Superior temporal gyrus (tissue), 1 donor: ENCODE data around the gene CAMK2A.

Source experiments
- DNase-seq: peaks from one replicate; pipeline ENCODE4 v3.0.0-alpha.2; 2016; ENCODE audit errors: extremely low spot score

Gene CAMK2A

DNA sequence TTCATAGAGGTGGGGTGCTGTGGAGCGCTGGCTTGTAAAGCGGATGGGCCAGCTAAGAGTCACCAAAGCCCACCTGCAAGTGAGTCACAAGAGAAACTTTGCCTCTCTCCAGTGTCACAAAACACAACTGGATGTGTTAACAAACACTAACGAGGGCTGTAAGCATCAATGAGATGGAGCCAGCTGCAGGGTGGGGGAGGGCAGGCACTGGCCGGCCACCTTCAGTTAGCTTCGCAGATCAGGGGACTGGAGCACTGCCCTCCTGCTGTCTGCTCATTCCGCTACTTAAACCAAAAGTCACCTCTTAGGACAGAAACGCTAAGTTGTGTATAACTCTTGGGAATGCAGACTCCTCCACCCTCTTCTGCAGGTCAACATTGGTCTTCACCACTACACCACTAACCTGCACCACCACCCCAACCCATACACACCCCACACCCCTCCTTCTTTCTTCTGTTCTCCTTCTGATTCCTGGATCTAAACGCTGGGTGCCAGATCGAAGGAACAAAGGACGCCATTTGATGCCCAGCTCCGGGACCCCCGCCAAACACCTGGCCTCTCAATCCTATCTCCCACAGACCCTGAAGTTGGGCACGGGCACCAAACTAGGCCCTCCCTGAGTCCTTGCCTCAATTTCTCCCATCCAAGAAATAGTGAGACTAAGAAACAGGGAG is 11.1 kb upstream of the CAMK2A start:
- no peak for DNase-seq

DNA sequence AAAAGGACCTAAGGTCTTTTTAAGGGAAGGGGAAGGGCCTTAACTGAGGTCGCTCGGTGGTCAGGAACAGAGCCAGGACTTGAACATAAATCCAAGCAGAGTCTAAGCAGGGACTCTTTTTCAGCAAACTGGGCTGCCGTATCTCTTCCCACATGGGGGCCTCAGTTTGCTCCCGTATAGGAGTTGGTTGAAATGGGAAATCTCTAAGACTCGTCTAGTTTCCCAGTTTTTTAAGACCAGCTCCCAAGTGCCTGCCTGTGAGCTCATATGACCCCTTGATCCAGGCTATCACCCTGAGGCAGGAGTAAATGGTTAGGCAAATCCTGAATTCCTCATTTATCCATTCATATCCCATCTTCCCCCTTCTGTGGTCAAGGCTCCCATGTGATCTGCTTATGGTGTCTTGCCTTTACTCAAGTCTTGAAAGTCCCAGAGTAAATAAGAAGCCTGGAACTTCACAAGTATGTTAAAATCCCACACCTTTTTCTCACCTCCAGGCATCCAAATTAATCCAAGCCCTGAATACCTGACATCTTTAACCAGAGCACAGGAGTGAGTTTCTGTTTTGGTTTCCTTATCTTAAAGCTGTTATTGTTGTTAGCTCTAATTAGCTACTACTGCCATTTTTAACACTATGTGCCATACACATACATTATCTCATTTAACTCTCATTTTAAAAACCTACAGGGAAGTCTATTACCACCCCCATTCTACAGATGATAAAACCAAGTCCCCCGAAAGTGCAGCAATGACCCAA is 10.2 kb upstream of the CAMK2A start:
- DNase-seq, result no peak

DNA sequence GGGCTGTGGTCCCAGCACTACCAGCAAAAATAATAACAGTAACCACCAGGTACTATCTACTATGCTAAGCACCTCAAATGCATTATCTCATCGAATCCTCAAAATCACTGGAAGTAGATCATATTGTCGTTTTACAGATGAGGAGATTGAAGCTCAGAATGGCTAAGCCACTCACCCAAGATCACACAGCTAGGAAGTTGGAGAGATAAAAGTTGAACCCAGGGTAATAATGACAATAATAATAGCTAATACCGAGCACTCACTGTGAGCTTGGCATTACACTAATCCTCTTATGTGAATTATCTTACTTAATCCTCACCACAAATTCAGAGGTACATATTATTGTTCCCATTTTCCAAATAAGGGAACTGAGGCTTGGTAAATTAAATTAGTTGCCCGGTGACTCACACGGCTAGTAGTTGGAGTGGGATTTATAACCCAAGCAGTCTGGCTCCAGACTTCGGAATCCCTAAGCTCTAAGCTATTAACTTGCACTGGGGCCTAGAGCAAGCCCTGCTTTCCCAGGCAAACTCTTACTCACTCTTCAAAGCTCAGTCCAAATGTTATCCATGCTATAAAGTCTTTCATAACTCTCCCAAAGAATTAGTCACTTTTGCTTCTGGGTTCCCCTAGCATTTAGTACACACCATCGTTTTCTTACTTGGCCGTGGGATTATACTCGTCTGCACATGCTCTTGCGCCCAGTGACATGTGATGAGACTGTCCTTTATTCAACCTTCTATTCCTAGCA is 9.3 kb upstream of the CAMK2A start:
- DNase-seq, result no peak

DNA sequence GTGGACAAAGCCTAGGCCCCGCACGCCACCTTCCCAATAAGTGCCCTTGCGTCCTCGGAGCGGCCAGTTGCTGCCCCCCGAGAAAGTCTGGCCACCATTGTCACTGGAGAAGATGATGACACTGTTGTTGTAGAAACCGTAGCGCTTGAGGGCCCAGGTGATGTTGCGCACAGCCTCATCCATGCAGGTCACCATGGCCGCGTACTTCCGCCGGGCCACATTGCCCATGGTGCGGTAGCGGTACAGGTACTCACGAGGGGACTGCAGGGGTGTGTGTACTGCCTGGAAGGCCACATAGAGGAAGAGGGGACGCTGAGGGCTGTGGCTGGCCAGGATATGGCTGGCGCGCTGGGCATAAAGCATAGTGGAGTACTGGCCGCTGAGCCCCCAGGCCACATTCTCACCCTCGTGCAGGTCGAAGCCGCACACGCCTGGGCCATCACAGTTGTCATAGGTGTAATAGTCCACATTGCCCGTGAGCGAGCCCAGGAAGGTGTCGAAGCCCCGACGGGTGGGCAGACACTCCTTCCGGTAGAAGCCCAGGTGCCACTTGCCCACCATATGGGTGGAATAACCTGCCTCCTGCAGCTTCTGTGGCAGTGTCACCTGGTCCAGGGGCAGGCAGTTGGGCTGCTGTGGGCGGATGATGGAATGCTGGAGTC is 8.5 kb upstream of the CAMK2A start:
- no peak for DNase-seq

DNA sequence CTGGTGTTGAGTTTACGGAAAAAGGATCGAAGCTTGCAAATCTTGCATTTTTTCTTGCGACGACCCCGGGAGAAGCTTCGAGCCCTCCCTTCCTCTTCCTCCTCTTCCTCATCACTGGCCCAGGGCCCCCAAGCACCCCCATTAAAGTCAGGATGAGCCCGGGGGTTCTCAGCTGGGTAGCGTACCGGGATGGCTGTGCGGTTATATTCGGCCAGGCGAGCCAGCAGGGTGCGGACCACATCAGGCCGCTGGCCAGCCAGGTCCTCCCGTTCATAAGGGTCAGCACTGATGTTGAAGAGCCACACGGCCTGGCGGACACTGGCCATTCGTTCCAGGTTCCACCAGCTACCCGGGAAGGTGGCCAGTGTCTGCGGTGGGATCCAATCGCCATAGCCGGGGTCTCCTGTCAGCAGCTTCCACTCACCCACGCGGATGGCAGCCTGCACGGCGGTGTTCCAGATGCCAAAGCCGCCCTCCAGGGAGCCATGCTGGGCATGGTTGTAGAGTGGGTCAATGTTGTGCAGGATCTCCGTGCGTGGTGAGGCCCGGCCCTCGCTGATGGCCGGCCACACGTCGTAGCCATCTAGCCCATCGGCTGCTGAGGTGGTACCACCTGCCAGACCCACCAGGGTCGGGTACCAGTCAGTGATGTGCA is 7.8 kb upstream of the CAMK2A start:
- no peak for DNase-seq

DNA sequence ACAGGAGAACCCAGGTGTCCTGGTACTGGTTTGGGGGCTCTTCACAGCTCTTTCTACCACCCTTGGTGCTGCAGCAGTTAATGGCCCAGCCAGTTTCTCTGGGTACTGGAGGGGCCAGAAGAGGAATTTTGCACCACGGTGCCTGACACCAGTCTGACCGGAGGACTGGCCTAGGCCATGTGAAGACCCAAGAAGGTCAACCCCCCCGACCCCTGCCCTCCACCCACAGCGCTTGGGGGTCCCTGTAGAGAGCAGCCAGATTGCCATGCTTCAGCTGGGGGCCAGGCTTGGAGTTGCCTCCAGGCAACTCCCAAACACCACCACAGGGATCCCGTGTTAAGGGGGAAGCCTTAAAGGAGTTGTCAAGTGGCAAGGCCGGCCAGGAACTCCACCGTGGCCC is 6.9 kb upstream of the CAMK2A start:
- DNase-seq, result no peak

GRCh38 chr5:150295741-150296486 is 6.3 kb upstream of the CAMK2A start:
- no peak for DNase-seq

DNA sequence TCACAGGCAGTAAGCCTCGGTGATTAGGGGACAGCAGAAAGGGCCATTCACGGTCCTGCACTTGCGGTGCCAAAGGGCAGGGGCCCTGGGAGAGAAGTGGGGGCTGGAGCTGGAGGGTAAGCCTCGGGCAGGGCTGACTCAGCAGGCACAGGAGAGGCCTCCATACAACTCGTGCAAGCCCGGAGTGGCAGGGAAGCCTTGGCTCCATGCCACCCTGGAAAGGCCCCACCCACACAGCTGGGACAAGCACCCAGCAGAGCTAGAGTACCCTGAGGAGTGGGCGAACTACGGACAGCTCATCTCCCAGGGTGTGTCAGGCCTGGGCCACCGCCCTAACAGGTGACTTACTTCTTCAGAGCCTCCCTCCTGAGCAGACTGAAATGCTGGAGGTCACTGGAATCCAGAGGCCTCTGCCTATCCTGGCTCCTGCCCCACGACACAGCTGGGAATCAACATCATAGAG is 5.6 kb upstream of the CAMK2A start:
- no peak for DNase-seq

DNA sequence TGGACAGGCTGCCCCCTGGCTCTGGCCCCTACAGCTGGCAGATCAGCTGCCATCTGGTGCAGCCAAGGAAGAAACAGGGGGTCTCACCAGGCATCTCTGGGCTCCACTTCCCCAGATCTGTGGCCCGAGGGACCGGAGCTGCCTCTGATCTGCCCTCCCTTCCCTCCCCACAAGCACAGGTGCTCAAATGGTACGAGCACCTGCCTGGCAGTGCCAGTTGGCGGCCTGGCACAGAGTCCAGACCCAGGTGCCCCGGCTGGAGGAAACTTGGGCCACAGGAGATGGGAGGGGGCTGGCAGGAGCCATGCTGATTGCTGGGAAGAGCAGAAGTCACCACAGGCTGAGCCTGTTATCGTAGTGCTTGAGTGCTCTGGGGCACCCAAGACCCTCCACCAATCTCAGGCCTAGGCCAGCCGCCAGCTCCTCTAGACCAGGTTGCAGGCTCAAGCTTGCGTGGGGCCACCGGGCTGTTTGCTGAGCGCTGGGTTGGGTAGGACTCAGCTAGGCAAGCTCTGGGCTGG is 5.0 kb upstream of the CAMK2A start:
- no peak for DNase-seq

- no peak for DNase-seq
Observed at GRCh38 chr5:150293091-150293941, 3.7 kb upstream of the CAMK2A start.

DNA sequence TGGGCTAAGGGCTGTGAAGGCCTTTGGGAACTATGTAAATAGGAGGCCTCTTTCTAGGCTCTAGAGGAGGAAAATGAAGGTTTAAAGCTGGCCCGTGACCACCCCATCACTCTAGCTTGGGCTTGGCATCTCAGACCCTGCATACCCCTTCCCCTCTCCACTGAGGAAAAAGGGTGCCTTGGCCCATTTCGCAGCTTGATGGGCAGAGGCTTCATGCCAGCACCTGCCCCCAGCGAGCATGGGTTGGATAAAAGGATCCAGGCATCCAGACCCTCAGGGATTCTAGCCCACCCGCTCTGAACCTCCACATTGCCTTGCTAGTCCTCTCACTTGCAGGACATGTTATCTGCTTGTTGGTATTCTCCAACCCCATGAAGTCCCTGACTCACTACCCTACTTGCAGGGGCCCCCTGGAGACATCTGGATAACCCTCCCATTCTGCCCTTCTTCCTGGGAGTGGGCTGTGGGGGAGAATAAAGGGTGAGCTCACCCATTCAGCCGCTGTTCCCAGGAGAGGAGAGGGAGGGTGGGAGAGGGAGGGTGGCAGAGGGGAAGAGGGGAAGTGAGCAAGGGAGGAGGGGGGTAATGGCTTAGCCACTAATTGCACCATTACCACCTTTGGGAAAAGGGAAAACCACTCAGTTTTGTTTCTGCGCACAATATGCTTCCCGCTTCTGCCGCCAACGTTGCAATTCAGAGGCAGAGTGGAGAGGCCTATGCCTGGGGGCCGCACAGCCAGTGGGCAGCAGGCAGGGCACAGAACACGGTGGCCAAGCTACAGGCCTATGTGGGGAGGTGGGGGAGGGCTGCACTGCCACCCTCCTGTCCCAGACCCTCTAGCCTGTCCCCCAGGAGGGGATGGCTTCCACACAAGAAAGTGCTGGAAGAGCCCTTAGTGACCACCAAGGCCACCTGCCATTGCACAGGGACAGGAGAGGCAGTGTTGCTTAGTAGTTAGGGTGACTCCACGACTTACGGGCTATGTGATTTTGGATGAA is 2.1 kb upstream of the CAMK2A start:
- DNase-seq, result no peak

DNA sequence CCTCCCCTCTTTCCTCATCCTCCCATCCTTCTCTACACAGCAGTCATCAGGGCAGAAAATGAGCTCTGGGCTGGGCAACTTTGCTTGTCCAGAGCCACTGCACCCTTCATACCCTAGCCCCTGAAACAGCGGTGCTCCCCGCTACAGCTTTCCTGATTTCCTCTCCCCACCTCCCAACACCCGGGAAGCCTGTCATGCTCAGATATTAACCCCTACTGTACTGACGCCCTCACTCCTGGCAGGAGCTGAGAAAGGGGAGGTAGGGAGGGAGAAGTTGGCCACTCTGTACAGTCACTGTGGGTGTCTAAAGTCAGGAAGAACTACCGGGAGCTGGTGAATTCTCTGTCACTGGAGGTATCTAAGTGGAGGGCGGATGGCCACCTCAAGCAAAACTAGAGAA is 782 bp downstream of the CAMK2A start:
- DNase-seq, result no peak

DNA sequence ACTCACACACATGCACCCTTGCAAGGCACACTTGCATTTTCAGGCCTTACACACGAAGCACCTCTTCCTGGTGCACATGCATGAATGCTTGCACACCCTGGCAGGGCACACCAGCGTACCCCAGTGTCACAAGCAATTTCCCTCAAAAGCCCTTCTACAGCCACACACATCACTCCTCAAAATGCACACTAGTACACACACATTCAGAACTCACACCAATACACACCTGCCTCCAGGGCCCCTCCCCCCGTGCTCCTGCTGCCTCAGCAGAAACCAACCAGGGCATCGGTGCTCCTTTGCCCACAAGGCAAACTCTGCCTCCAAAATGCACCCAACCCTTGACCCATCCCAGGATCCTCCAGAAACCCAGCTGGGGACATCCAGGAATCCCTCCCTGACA is 1.2 kb downstream of the CAMK2A start:
- DNase-seq, result no peak

- DNase-seq, result no peak
Observed at GRCh38 chr5:150286820-150287219, 2.8 kb downstream of the CAMK2A start.

- no peak for DNase-seq
Observed at GRCh38 chr5:150285114-150285513, 4.5 kb downstream of the CAMK2A start.

DNA sequence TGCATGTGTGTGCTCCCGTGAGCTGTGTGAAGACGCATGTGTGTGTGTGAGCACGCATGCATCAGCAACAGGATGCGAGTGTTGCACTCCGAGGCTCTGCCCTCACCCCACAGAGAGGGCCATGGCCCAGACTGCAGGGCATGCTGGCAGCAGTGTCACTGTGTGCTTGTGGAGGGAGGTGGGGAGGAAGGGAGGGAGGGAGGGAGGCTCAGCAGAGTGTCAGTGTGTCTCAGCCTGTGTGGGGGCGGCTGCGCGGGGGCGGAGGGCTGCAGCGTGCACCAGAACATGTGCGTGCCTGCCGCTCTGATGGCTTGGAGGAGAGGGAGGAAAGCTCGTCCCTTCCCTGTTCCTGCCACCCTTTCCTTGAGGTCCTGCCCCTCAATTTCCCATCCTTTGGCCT is 5.3 kb downstream of the CAMK2A start:
- DNase-seq, result no peak

GRCh38 chr5:150283904-150284303 is 5.7 kb downstream of the CAMK2A start:
- DNase-seq, result no peak

DNA sequence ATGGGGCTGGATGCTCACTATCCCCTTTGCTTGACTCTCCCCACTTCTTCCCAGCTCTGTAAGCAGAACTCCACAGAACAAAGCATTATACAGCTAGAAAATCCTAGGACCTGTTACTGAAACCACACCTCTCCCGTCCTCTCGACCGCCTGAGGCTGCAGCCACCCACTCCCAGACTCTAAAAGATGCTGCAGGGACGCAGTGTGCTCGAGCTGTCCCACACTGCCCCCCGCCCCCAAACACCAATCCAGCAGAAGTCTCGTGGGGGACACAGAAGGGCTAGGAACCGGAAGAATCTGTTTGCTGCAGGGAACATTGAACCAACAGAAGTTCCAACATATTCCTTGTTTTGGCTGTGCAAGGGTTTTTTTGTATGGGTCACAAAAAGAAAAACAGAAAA is 7.6 kb downstream of the CAMK2A start:
- no peak for DNase-seq
